ENCODE results near the gene LCAT.

GRCh38 chr16:67976205-67976604, 32.3 kb upstream of the LCAT start:
- no peak for TF ChIP-seq REST (IDR thresholded peaks at IDR 0.05)
- TF ChIP-seq, protein P1, sequence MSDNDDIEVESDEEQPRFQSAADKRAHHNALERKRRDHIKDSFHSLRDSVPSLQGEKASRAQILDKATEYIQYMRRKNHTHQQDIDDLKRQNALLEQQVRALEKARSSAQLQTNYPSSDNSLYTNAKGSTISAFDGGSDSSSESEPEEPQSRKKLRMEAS (IDR thresholded peaks at IDR 0.05): no peak

Data from liver (tissue), 1 donor.